ENCODE results near the gene MXD4. TPM values are rescaled to one million over a fixed set of nuclear protein-coding genes. Genes with fewer than 3 reads are reported as not detected.
"Not testable (repeated sequence)": the region's sequence is repeated elsewhere in the genome, so short reads cannot be mapped to it uniquely, and the experiment has no call there.

Gene MXD4
- total RNA-seq, 4 donors from 2014 or later = 38.8 to 86.4 (median 59.2) TPM

DNA sequence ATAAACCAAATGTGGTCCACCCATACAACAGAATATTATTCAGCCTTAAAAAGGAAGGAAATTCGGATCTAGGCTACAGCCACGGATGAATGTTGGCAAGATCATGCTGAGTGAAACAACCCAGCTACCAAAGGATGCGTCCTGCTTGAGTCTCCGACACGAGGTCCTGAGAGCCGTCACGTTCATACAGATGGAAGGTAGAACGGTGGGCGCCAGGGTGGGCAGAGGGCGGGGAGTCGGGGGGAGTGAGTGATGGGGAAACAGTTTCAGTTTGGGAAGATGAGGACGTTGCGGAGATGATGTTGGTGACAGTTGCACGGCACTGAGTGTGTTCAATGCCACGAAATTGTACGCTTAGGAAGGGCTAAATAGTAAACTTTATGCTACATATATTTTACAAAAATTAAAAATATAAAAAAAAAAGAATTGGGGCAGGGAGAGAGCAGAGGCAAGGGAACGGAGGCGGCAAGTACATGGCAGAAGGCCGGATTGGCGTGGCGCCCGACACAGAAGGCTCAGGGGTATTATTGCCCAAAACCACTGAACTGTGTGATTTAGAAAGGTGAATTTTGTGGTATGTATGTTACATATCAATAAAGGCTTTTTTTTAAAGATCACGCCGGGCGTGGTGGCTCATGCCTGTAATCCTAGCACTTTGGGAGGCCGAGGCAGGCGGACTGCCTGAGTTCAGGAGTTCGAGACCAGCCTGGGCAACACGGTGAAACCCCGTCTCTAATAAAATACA is 14.8 kb upstream of the MXD4 start:
- intact Hi-C loops (cut with DNase I) = no loop called here
- Histone ChIP-seq H3K4me1 (no peaks in the 10 kb centered on the region), H3K9me3 (no peaks in the 10 kb centered on the region), H3K36me3 (peaks cover 0 to 12% (median 4%) of the 10 kb centered on the region in 4 donors), H3K27me3 (no peaks in the 10 kb centered on the region), H3K27ac (replicated peaks in 1 of 4) (no peak overlapping the region), H3K4me3 (no peak overlapping the region)
- no peak for DNase-seq (ENCODE audit: extremely low spot score)
- TF ChIP-seq POLR2A (IDR thresholded peaks at IDR 0.05; ENCODE audit: low read depth) (no peak), POLR2AphosphoS5 (IDR thresholded peaks at IDR 0.05) (no peak), EP300 (IDR thresholded peaks at IDR 0.05) (no peak)
- TF ChIP-seq, protein P1, sequence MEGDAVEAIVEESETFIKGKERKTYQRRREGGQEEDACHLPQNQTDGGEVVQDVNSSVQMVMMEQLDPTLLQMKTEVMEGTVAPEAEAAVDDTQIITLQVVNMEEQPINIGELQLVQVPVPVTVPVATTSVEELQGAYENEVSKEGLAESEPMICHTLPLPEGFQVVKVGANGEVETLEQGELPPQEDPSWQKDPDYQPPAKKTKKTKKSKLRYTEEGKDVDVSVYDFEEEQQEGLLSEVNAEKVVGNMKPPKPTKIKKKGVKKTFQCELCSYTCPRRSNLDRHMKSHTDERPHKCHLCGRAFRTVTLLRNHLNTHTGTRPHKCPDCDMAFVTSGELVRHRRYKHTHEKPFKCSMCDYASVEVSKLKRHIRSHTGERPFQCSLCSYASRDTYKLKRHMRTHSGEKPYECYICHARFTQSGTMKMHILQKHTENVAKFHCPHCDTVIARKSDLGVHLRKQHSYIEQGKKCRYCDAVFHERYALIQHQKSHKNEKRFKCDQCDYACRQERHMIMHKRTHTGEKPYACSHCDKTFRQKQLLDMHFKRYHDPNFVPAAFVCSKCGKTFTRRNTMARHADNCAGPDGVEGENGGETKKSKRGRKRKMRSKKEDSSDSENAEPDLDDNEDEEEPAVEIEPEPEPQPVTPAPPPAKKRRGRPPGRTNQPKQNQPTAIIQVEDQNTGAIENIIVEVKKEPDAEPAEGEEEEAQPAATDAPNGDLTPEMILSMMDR (IDR thresholded peaks at IDR 0.05) = no peak
- 96% methylated on average over 30 of the region's 30 CpGs for WGBS

DNA sequence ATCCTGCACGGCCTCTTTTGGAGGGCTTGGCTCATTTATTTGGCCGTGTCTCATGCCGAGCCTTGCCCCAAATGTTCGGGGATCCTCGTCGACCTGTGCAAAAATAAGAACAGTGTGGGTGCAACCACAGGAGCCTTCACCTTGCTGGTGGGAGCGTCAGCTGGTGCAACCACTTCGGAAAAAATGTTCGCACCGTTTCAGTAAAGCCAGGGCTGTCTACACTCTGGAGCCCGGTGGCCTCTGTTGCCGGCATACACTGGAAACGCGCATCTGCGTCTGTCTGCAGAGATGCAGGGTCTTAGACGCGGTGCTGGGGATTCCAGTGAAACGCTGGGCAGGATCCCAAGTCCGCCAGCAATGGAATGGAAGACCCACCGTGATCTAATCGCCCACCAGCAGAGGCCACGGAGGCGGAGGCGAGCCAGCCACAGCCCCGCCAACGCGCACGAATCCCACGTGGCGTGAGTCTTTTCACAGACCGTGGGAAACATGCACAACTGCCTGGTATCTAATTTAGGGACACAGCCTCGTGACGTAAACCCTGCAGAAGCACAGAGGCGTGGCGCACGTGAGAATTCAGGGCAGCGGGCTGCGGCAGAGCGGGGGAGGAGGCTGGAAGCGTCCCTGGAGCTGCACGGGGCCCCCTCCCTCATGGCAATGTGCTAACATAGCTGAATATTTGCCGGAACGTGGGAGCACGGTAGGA is 13.8 kb upstream of the MXD4 start:
- no peak overlapping the region for H3K4me3 ChIP-seq
- H3K27me3 ChIP-seq = no peaks in the 10 kb centered on the region
- DNase-seq (ENCODE audit: extremely low spot score) = no peak
- no peaks in the 10 kb centered on the region for H3K4me1 ChIP-seq
- H3K36me3 ChIP-seq = peaks cover 0 to 19% (median 11%) of the 10 kb centered on the region in 4 donors
- 95% methylated on average over 41 of the region's 44 CpGs for WGBS
- intact Hi-C loops (cut with DNase I) = no loop called here
- no peak for TF ChIP-seq POLR2A (IDR thresholded peaks at IDR 0.05; ENCODE audit: low read depth)
- TF ChIP-seq EP300 (IDR thresholded peaks at IDR 0.05) = no peak
- TF ChIP-seq POLR2AphosphoS5 (IDR thresholded peaks at IDR 0.05) = no peak
- TF ChIP-seq, protein P1 (IDR thresholded peaks at IDR 0.05) = no peak
- H3K27ac ChIP-seq (replicated peaks in 1 of 4) = no peak overlapping the region
- no peaks in the 10 kb centered on the region for H3K9me3 ChIP-seq

DNA sequence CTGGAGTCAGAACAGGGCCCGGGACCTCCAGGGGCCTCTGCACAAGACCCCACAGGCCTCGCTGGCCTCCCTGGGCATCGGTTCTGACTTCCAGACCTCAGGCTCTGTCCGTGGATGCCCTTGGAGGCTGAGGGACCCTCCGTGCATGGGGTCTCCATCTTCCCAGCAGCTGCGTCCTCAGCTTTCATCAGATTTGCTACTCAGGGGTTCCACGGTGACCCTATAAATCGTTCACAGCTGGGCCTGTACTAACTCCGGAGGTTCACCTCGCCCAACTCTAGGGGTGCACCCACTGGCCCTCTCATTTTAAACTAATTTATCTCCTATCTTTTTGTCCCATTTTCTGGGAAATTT is 13.1 kb upstream of the MXD4 start:
- H3K4me1 ChIP-seq; H3K27me3 ChIP-seq; H3K4me3 ChIP-seq; intact Hi-C loops (cut with DNase I); H3K9me3 ChIP-seq; H3K27ac ChIP-seq (replicated peaks in 1 of 4); DNase-seq (ENCODE audit: extremely low spot score): not testable (repeated sequence)
- WGBS = 94% methylated on average over 10 of the region's 10 CpGs
- H3K36me3 ChIP-seq = peaks cover 0 to 26% (median 15%) of the 10 kb centered on the region in 4 donors

DNA sequence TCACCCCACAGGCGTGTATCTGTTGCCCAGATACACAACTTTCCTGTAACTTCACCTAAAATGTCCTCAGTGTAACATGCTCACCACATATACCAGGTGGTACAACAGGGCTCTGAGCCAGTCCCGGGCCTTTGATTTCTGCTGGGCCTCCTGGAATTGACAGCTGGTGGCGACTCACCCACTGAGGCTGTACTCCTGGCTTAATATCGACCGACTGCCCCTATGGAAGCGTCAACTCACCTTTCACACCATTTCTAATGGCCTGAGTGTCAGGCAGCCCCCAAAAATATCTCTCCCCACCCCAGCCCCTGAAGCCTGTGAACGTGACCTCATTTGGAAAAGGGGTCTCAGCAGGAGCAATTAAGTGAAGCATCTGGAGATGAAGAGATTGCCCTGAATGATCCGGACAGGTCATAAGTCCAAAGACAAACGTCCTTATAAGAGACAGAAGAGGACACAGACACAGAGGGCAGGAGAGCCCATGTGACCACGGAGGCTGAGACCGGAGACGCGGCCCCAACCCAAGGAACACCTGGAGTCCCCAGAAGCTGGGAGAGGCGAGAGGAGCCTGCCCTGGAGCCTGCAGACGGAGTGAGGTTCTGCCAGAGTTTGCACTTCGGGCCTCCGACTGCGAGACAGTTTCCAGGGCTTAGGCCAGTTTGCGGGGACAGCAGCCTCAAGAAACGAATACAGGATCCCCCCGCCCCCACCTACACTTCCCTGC is 12.6 kb upstream of the MXD4 start:
- H3K4me1 ChIP-seq = no peaks in the 10 kb centered on the region
- WGBS = 90% methylated on average over 17 of the region's 21 CpGs
- no peaks in the 10 kb centered on the region for H3K9me3 ChIP-seq
- DNase-seq (ENCODE audit: extremely low spot score) = no peak
- H3K36me3 ChIP-seq = peaks cover 0 to 26% (median 15%) of the 10 kb centered on the region in 4 donors
- TF ChIP-seq, protein P1 (IDR thresholded peaks at IDR 0.05) = no peak
- no peak for TF ChIP-seq POLR2A (IDR thresholded peaks at IDR 0.05; ENCODE audit: low read depth)
- H3K4me3 ChIP-seq = no peak overlapping the region
- H3K27ac ChIP-seq (replicated peaks in 1 of 4) = no peak overlapping the region
- H3K27me3 ChIP-seq = no peaks in the 10 kb centered on the region
- intact Hi-C loops (cut with DNase I) = no loop called here

DNA sequence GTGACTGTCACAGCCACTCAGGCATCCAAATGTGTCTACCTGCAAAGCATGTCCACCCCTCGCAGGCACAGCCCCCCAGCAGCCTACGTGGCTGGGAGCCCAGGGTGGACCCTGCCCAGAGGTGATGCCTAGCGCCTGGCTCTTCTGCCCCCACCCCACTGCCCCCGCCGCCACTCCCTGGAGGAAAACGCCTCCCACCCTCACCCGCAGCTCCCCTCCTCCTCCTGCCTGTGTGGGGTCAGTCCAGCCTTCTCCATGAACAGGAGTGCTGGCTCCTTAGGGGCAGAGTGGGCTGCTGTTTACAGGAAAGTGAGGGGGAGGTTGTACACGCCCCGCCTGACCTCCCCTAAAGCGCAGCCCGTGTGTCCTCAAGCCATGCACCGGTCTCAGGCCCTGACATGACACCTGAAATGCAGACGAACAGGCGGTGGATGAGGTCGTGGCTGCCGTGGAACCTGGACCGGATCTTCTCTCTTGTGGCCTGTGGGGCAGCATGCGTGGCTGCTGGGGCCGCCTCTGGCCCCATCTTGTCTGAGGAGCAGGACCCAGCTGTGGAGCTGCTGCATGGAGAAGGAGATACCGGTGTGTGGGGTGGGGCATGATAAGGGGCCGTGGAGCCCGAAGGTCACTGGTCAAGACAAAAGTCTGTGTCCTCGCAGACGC is 11.9 kb upstream of the MXD4 start:
- Histone ChIP-seq H3K9me3 (no peaks in the 10 kb centered on the region), H3K4me1 (peaks cover 0 to 3% (median 0%) of the 10 kb centered on the region in 4 donors), H3K4me3 (no peak overlapping the region), H3K27ac (replicated peaks in 1 of 4) (no peak overlapping the region), H3K36me3 (peaks cover 0 to 26% (median 16%) of the 10 kb centered on the region in 4 donors), H3K27me3 (no peaks in the 10 kb centered on the region)
- intact Hi-C loops (cut with DNase I) = no loop called here
- WGBS = 93% methylated on average over 12 of the region's 24 CpGs
- no peak for DNase-seq (ENCODE audit: extremely low spot score)
- TF ChIP-seq POLR2AphosphoS5 (IDR thresholded peaks at IDR 0.05) = no peak
- TF ChIP-seq EP300 (IDR thresholded peaks at IDR 0.05) = no peak
- TF ChIP-seq, protein P1 (IDR thresholded peaks at IDR 0.05) = no peak
- no peak for TF ChIP-seq POLR2A (IDR thresholded peaks at IDR 0.05; ENCODE audit: low read depth)

Measured in esophagus muscularis mucosa (tissue), 4 donors.